HepG2 (cell line): ENCODE data around the gene IPMK. TPM values are rescaled to one million over a fixed set of nuclear protein-coding genes. Genes with fewer than 3 reads are reported as not detected.

Experiments
- ATAC-seq: fragments of 200-7000 bp; cut with Tn5 transposase; 3 replicates; pipeline ENCODE4 v1.9.1; 2020; ENCODE audit warnings: mild to moderate bottlenecking, moderate library complexity
- BruUV-seq: library from RNA; stranded (reverse); fragments of 400-500 nt; replicated peaks from 2 replicates; lab custom pipeline; 2021; lab: Mats Ljungman, UMichigan
- CTCF ChIA-PET: fragments of 300-600 bp; formaldehyde crosslinking; extraction: SDS; loops from one replicate; lab custom pipeline; 2021; ENCODE audit warnings: low total read pairs, inconsistent platforms, low intra/inter-chr PET ratio; lab: Yijun Ruan, JAX
- POLR2A ChIA-PET: fragments of 350-600 bp; sonication (Branson Sonifier 250); formaldehyde crosslinking; loops from one replicate; lab custom pipeline; 2020; ENCODE audit warnings: antibody characterized with exemption, inconsistent platforms; lab: Yijun Ruan, JAX
- DNase-seq: peaks from one replicate; pipeline ENCODE4 v3.0.0-alpha.2; 2015; ENCODE audit warnings: low spot score
- FAIRE-seq: peaks from 3 replicates; lab custom pipeline; 2011; peaks lifted over from hg19 to GRCh38; lab: Jason Lieb, UNC
- H2AFZ ChIP-seq: one replicate; pipeline ENCODE4 v1.6.1; 2011; ENCODE audit warnings: low read length, inconsistent platforms
- H3K27ac ChIP-seq: fragments of 300-600 bp; 3 replicates; pipeline ENCODE4 v1.8.0; 2011; ENCODE audit warnings: mixed run types, mild to moderate bottlenecking, mixed read lengths, low read length, inconsistent platforms; ENCODE audit not compliant: insufficient read depth; ENCODE audit errors: extremely low read length
- H3K27me3 ChIP-seq, 2 experiments: fragments of 200-600 bp in 1 of 2; 2 replicates in 1 of 2; 3 replicates in 1 of 2; pipeline versions ENCODE4 v1.6.0 to v1.8.0; 2011; ENCODE audit warnings: low read length in 2 of 2, mild to moderate bottlenecking in 2 of 2, moderate library complexity in 2 of 2, inconsistent platforms in 1 of 2; ENCODE audit not compliant: insufficient read depth in 2 of 2, control insufficient read depth in 1 of 2
- H3K36me3 ChIP-seq, 2 experiments: fragments of 200-600 bp in 1 of 2; replicated peaks in 1 of 2; 2 replicates in 1 of 2; 3 replicates in 1 of 2; pipeline versions ENCODE4 v1.5.1 to v1.8.0; 2011; ENCODE audit warnings: low read length in 2 of 2, inconsistent platforms in 1 of 2; ENCODE audit not compliant: insufficient read depth in 2 of 2, control insufficient read depth in 1 of 2
- H3K4me1 ChIP-seq: 2 replicates; pipeline ENCODE4 v1.5.1; 2012; ENCODE audit warnings: low read length, inconsistent platforms; ENCODE audit not compliant: insufficient read depth
- H3K4me2 ChIP-seq: 2 replicates; pipeline ENCODE4 v1.6.0; 2011; ENCODE audit warnings: low read depth, low read length, inconsistent platforms
- H3K4me3 ChIP-seq, 3 experiments: fragments of 200-600 bp in 1 of 3; sonication (generic), shearing (Covaris generic) in 1 of 3; replicated peaks in 1 of 3; 2 replicates each; pipeline ENCODE4 v1.5.1; 2011 to 2016; ENCODE audit warnings: low read length in 3 of 3, inconsistent platforms in 2 of 3, low read depth in 2 of 3, mild to moderate bottlenecking in 2 of 3, control low read depth in 1 of 3, mixed read lengths in 1 of 3; ENCODE audit not compliant: insufficient read depth in 1 of 3
- H3K79me2 ChIP-seq: one replicate; pipeline ENCODE4 v1.6.1; 2011; ENCODE audit warnings: low read length, inconsistent platforms; ENCODE audit not compliant: insufficient read depth
- H3K9ac ChIP-seq: 2 replicates; pipeline ENCODE4 v1.6.0; 2011; ENCODE audit warnings: mild to moderate bottlenecking, low read depth, low read length, inconsistent platforms; ENCODE audit not compliant: insufficient read depth
- H3K9me3 ChIP-seq: 2 replicates; pipeline ENCODE4 v1.5.1; 2012; ENCODE audit warnings: mild to moderate bottlenecking, low read length
- H4K20me1 ChIP-seq: 2 replicates; pipeline ENCODE4 v1.6.0; 2011; ENCODE audit warnings: inconsistent platforms, mild to moderate bottlenecking, low read length, moderate library complexity; ENCODE audit not compliant: insufficient read depth
- ADNP ChIP-seq: sonication (generic); formaldehyde crosslinking; IDR thresholded peaks from 2 replicates; pipeline ENCODE4 v1.4.0; 2020; ENCODE audit warnings: missing genetic modification reagents
- CCAR2 ChIP-seq: fragments of 200-400 bp; formaldehyde crosslinking; optimal IDR thresholded peaks from 2 replicates; pipeline ENCODE3; 2018; ENCODE audit warnings: low read depth, mild to moderate bottlenecking, low read length, moderate library complexity
- CEBPB ChIP-seq: IDR thresholded peaks from 2 replicates; pipeline ENCODE4 v1.6.1; 2011; ENCODE audit warnings: low read depth, low read length, improper control_type of control experiment, borderline replicate concordance
- EED ChIP-seq: sonication (generic); formaldehyde crosslinking; IDR thresholded peaks from 2 replicates; pipeline ENCODE4 v1.5.0; 2020; ENCODE audit warnings: mild to moderate bottlenecking, missing genetic modification reagents
- NFIC ChIP-seq: IDR thresholded peaks from 2 replicates; pipeline ENCODE4 v1.6.1; 2012; ENCODE audit warnings: mild to moderate bottlenecking, low read length, inconsistent platforms
- RFXANK ChIP-seq: IDR thresholded peaks from 2 replicates; pipeline ENCODE4 v1.6.1; 2016
- SOX6 ChIP-seq, 2 experiments: fragments of 450-650 bp in 1 of 2; sonication (generic) in 1 of 2; formaldehyde crosslinking in 1 of 2; IDR thresholded peaks; 2 replicates each; pipeline versions ENCODE4 v1.4.0 to v1.6.1; 2017 to 2020; ENCODE audit warnings: antibody characterized with exemption in 1 of 2, mild to moderate bottlenecking in 1 of 2, missing genetic modification reagents in 1 of 2
- TCF7L2 ChIP-seq: IDR thresholded peaks from 2 replicates; pipeline ENCODE4 v1.6.1; 2011; ENCODE audit warnings: mild to moderate bottlenecking, low read depth, low read length, moderate library complexity
- ZFP41 ChIP-seq: sonication (generic); formaldehyde crosslinking; IDR thresholded peaks from 2 replicates; pipeline ENCODE4 v1.4.0; 2020; ENCODE audit warnings: mild to moderate bottlenecking, missing genetic modification reagents, borderline replicate concordance
- ZFYVE20 ChIP-seq: sonication (generic); formaldehyde crosslinking; IDR thresholded peaks from 2 replicates; pipeline ENCODE4 v1.8.0; 2023; ENCODE audit warnings: low read depth, mild to moderate bottlenecking, moderate library complexity, missing genetic modification reagents, borderline replicate concordance
- ZNF124 ChIP-seq: sonication (generic); formaldehyde crosslinking; IDR thresholded peaks from 2 replicates; pipeline ENCODE4 v1.4.0; 2020; ENCODE audit warnings: missing genetic modification reagents
- ZNF549 ChIP-seq: sonication (generic); formaldehyde crosslinking; IDR thresholded peaks from 2 replicates; pipeline ENCODE4 v1.5.0; 2020; ENCODE audit warnings: missing genetic modification reagents
- ZNF792 ChIP-seq: IDR thresholded peaks from 2 replicates; pipeline ENCODE4 v1.6.1; 2016
- WGBS: methylation state at CpG from one replicate; pipeline ENCODE4 v1.1.6; 2017; ENCODE audit warnings: low lambda C conversion rate; 5-methylcytosine and 5-hydroxymethylcytosine counted together
- in situ Hi-C: cut with HindIII; loops from 2 replicates; pipeline ENCODE4 v1.10.0; 2017; ENCODE audit warnings: low pct_unique_long_range_greater_than_20kb; ENCODE audit not compliant: extremely low pct_ligation_motif_present
- intact Hi-C: fragments of 100-400 bp; cut with micrococcal nuclease; formaldehyde crosslinking; loops from one replicate; pipeline ENCODE4 v1.10.0; 2022; ENCODE audit not compliant: unreplicated experiment
- polyA plus RNA-seq, 8 experiments: library from polyadenylated mRNA; depleted of rRNA in 3 of 8; stranded (reverse) in 7 of 8; unstranded in 1 of 8; fragments of >200 nt; fragmentation: Illumina TruSeq in 4 of 8; extraction: Trizol in 4 of 8; gene quantifications; 2 replicates each; pipeline versions ENCODE4 v1.2.1 to v1.2.3, GENCODE V29; 2011 to 2016; ENCODE audit warnings: low read depth in 4 of 8, missing spikeins in 1 of 8, mixed read lengths in 1 of 8; ENCODE audit not compliant: insufficient read depth in 1 of 8
- total RNA-seq, 5 experiments: library from RNA; depleted of rRNA; stranded (reverse); fragments of >200 nt; fragmentation: Illumina TruSeq; extraction: Trizol; gene quantifications; 2 replicates each; pipeline ENCODE4 v1.2.3, GENCODE V29; 2016; ENCODE audit warnings: low read depth in 1 of 5
- TF ChIP-seq, protein P1 (sequence below): IDR thresholded peaks from 2 replicates; pipeline ENCODE4 v1.6.1; 2016; ENCODE audit warnings: low read depth, control low read depth
- TF ChIP-seq, protein P2 (sequence below), 2 experiments: sonication (generic) in 1 of 2; formaldehyde crosslinking in 1 of 2; IDR thresholded peaks; 2 replicates each; pipeline versions ENCODE4 v1.4.0 to v1.6.1; 2016 to 2020; ENCODE audit warnings: borderline replicate concordance in 1 of 2, low read depth in 1 of 2, mild to moderate bottlenecking in 1 of 2, missing genetic modification reagents in 1 of 2

The IPMK gene
- total and polyA plus RNA-seq, 2 of the 13 experiments (the other 11 are each of a cell fraction or from before 2014, with no cell fraction given) = 2.7 to 3.9 TPM

DNA sequence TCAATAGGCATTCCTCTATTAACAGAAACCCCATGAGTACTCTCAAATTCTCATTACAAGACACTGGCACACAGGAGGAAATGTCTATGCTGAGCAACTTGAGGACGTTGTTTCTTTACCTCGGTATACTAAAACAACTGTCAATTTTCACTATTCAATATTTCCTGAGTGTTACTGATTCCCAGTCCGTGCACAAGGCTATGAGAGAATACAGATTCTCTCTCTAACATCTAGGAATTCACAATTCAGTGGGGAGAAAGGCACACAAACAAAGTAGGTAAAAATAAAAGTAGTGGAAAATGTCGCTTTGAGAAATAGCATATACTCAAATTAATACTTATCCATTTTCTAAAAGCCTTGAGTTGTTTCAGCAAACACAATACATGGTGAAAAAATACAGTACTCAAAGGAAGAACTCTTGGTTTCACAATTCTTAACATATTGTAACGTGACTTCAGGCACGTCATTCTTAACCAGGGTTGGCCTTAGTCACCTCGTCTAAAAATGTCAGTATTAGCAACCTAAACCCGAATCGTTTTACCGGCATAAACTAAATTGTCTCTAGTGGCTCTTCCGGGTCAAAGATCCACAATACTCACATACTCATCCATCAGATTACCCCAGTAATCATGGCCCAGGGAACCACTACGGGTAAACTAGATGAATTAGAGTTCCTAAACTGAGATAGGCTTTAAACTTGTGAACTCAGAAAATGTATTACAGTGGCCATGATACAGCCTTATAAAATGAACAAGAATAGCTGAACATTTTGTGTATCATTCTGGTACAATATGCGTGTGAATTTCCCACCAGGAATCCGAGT, 1.5 kb downstream of the IPMK start (continued):
- TF ChIP-seq TCF7L2 (no peak), SOX6 (IDR thresholded peaks at IDR 0.05) (no peak), SOX6 (CRISPR knock-in tag; IDR thresholded peaks at IDR 0.05) (no peak), CCAR2 (no peak), ZNF124 (0 out of 2 replicates have a peak, but pooled peaks have one; percentile 11), CEBPB (0 out of 2 replicates have a peak, but pooled peaks have one; percentile 33), ZFYVE20 (CRISPR knock-in tag) (no peak), EED (CRISPR knock-in tag) (no peak), RFXANK (CRISPR knock-in tag) (no peak)
- TF ChIP-seq, protein P1, sequence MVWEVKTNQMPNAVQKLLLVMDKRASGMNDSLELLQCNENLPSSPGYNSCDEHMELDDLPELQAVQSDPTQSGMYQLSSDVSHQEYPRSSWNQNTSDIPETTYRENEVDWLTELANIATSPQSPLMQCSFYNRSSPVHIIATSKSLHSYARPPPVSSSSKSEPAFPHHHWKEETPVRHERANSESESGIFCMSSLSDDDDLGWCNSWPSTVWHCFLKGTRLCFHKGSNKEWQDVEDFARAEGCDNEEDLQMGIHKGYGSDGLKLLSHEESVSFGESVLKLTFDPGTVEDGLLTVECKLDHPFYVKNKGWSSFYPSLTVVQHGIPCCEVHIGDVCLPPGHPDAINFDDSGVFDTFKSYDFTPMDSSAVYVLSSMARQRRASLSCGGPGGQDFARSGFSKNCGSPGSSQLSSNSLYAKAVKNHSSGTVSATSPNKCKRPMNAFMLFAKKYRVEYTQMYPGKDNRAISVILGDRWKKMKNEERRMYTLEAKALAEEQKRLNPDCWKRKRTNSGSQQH (CRISPR knock-in tag) = no peak

DNA sequence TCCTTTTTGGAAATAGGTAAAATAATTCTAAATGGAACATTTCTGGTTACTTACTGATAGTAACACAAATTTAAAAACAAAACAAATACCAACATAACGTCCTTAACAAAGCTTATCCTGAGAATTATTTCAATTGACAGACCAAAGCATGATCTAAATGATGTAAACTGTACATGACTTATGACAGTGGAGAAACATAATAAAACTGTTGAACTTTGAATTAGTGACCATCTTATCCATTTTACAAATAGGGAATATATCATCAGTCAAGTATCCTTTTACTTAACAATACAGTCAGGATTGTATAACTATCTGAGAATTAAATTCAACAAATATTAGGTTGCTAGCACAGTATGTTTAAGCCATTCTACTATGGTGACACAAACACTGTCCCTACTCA, 2.4 kb downstream of the IPMK start:
- Histone ChIP-seq H4K20me1 (peaks cover 8% of the 10 kb centered on the region; the same call in 1 of the 2 replicates), H3K4me1 (peaks cover 25% of the 10 kb centered on the region), H3K36me3 (0 out of 5 replicates have a peak, but pooled peaks cover 0 to 2% of the 10 kb centered on the region in 2 experiments), H3K79me2 (peaks cover 66% of the 10 kb centered on the region), H3K9ac (peak overlapping the region; percentile 35; the same call in 1 of the 2 replicates), H3K4me2 (peak overlapping the region; percentile 78), H2AFZ (no peak overlapping the region), H3K4me3 (peak overlapping the region; percentile 74 to 88 (median 83); a peak in 5 of 6 replicates), H3K27me3 (no peaks in the 10 kb centered on the region; a peak in 1 of 5 replicates), H3K9me3 (no peaks in the 10 kb centered on the region), H3K27ac (no peak overlapping the region)
- no peak for ATAC-seq
- TF ChIP-seq ADNP (no peak), ZFP41 (CRISPR knock-in tag) (no peak), ZNF549 (CRISPR knock-in tag) (no peak), NFIC (no peak), ZNF792 (CRISPR knock-in tag) (no peak)
- TF ChIP-seq, protein P2, sequence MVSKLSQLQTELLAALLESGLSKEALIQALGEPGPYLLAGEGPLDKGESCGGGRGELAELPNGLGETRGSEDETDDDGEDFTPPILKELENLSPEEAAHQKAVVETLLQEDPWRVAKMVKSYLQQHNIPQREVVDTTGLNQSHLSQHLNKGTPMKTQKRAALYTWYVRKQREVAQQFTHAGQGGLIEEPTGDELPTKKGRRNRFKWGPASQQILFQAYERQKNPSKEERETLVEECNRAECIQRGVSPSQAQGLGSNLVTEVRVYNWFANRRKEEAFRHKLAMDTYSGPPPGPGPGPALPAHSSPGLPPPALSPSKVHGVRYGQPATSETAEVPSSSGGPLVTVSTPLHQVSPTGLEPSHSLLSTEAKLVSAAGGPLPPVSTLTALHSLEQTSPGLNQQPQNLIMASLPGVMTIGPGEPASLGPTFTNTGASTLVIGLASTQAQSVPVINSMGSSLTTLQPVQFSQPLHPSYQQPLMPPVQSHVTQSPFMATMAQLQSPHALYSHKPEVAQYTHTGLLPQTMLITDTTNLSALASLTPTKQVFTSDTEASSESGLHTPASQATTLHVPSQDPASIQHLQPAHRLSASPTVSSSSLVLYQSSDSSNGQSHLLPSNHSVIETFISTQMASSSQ (IDR thresholded peaks at IDR 0.05; ENCODE audit: low read depth) = no peak
- TF ChIP-seq, protein P2 (CRISPR knock-in tag; IDR thresholded peaks at IDR 0.05; ENCODE audit: borderline replicate concordance) = no peak
- no TSS peak for BruUV-seq
- FAIRE-seq = no peak
- in situ Hi-C loops = no loop called here
- WGBS = 24% methylated on average over 1 of the region's 1 CpG
- ChIA-PET POLR2A (no interaction called here), CTCF (no interaction called here)
- DNase-seq = no peak
- intact Hi-C loops = loop anchor here (5.0 kb wide), 1 partner anchor 48 kb away; no protein-coding TSS in a partner anchor
